Peyer's patch (tissue), 4 donors: Measurements from ENCODE around the gene LIN9.

Experiments used
- CTCF ChIP-seq, 6 experiments: fragments of 450-650 bp in 4 of 6; fragments of 200-600 bp in 2 of 6; sonication (generic) in 1 of 6; IDR thresholded peaks; one replicate each; pipeline ENCODE4 v1.5.1; 2017 to 2019; ENCODE audit warnings: antibody characterized with exemption in 6 of 6, mild to moderate bottlenecking in 3 of 6, moderate library complexity in 1 of 6
- POLR2A ChIP-seq, 2 donors: fragments of 450-650 bp; IDR thresholded peaks; one replicate each; pipeline ENCODE4 v1.5.1; 2017; ENCODE audit warnings: antibody characterized with exemption in 2 of 2, mild to moderate bottlenecking in 2 of 2, moderate library complexity in 2 of 2

- no peak for TF ChIP-seq CTCF (IDR thresholded peaks at IDR 0.05)
- no peak for TF ChIP-seq POLR2A (IDR thresholded peaks at IDR 0.05)
These were observed 60.9 kb downstream of the LIN9 start for GRCh38 chr1:226248091-226248490.
